NCI-H187 treated with DMSO at 0.1 percent for 48 hours (cell line): ENCODE results near the gene TSFM.

Experiments used
- DNase-seq: peaks from one replicate; lab custom pipeline; 2025; lab: John Stamatoyannopoulos, UW

Gene TSFM

DNA sequence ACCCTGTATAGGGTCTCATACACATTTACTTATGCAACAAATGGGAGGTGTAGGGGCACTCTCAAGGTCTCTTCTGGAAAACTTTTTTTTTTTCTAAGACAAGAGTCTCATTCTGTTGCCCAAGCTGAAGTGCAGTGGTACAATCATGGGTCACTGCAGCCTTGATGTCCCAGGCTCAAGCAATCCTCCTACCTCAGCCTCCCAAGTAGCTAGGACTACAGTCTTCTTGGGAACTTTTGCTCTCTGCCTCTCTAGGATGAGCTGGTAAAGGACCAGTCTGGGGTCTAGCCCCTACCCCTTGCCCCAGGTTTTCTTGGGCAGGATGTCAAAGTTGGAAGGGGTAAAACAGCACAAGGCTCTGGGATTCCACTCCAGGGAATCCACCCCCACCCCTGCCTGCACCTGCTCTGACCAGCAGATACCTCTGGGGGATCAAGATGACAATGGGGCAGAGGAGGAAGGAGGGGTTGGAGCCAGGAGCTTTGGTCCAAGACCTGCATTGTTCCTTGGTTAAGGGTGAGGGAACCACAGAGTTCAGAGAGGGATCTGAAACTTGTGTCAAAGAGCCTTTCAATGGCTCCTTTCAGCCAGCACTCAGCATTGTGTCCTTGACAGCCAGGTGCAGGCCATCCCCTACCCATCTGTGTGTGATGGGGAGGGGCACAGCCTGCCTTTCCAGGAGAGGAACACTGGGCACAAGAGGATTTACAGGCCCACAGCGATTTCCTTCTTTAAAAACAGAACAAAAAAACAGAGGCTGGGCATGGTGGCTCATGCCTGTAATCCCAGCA lies 51.7 kb downstream of the TSFM start:
- peak; percentile 76 for DNase-seq

- no peak for DNase-seq
These were observed 53.0 kb downstream of the TSFM start for GRCh38 chr12:57835366-57836288.

DNA sequence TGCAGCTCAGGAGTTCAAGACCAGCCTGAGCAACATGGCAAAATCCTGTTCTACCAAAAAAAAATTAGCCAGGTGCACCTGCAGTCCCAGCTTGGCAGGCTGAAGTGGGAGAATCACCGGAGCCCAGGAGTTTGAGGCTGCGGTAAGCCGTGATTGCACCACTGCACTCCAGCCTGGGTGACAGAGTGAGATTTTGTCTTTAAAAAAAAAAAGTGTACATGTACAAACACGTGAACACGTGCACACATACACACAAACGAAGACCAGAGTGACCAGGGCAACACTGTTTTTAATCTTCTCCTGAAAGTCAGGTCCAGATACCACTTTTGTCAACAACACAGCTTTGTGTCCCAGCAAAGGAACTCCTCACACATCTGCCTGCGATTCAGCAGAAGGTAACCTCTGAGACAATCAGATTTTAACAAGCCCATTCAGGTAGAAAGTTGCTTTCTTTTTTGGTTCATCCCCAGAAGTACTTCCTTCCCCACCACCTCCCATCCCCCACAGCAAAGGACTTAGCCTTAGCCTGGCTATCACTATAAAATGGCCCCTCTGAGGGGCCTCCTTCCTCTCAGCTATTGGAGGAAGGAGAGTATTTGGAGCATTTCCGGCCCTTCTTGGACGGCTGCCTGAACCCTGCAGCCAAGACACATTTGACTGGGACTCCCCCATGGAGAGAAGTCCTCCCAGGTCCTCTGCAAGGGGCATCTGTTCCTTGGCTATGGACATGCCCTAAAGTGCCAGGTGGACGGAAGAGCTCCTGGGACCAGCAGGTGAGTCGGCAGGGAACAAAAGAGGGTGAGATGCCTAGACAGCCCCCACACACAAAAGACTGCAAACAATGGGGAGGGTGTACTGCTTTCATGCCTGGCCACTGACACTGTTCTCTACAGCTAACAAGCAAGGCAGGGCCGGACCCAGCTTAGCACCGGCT lies 54.1 kb downstream of the TSFM start:
- no peak for DNase-seq

DNA sequence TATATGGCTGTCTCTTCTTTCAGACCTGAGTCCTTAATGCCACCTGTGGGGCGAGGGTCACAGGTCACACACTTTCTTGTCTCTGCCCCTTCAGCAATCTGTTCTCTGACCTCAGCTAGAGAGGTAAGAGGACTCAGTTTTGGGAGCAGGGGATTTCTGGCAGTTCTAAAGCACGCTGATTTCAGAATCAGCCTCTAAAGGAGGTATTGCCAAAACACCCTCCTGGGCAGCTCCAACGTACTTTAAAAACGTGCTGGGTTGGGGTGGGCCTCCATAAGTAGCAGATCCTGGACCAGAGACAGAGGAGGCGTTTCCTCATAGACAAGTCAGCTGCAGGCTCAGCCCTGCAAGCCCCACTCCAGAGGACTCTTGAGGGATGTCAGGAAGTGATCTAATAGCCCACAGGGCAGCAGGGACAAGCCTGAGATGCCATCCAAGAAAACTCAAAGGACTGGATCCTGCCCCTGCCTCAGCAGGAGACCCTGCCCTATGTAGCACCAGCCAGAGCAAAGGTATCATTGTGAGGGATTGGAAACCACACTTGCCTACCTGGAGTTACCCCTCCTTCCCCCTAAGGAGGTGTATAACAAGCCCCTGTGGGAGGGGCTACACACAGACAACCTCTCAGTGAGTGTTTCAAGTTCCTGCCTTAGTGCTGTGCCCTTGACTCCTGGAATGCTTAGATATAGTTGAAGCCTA lies 55.4 kb downstream of the TSFM start:
- DNase-seq, result no peak

DNA sequence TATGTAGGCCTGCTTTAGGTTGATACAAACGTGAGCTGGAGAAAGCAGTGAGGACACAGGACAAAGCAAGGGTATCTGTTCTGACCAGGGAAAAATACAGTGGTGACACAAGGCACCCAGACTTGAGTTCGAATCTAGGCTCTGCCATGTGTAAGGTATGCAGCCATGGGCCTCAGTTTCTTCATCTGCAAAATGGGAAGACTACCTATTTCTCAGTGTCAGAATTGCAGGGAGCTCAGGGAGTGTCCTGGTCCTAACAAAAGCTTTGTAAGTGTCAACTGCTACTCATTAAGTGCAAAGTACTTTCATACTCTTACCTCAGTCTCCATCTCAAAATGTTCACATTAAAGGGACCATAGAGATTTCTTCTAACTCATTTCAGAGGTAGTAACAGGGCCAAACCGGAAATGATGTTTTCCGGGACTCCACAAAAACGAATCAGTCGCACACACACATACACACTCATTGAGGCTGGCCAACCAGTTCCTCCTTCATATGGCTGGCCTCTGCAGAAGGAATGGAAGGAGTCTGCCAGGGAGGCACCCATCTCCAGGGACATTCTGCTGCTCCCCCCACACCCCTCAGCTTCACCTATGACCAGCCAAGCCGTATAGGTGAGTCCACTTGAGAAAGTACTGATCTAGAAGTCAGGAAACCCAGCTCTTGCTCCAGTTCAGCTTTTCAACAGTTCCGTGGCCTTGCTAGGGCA lies 56.2 kb downstream of the TSFM start:
- DNase-seq, result no peak

DNA sequence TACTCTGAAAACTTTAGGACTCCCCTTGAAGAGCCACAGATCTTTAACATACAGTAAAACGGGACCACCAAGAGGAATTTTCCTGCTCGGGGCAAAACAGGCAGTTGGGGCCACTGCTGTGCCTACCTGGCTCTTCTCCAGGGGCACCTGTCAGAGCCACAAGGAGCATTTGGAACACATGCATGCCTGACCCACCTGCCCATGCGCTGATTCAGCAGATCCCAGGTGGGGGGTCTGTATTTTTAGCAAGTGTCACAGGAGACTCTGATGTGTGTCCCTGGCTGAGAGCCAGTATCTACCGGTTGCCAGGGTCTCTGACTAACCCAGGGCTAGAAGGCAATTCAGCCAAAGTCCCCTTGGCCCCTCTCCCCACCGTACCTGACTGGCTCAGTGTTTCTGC lies 57.4 kb downstream of the TSFM start:
- no peak for DNase-seq

GRCh38 chr12:57840726-57841125 lies 58.1 kb downstream of the TSFM start:
- DNase-seq, result peak; percentile 60

DNA sequence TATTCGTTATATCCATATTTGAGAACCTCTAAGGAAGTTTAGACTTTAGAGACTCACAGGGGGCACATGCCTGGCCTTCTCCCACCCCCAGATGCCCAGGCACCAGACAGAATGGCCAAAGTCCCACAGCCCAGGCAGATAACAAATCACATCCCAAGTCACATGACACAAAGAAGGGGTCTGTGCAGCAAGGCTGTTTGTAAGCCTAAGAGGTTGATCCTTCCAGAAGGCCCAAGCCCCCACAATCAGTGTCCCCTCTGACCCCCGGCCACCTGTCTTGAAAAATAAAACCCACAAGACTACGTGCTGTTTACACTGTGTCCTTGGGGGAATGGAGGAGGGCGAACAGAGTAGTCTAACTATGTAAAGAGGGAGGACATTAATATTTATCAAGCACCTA lies 58.9 kb downstream of the TSFM start:
- no peak for DNase-seq

GRCh38 chr12:57842342-57843294 lies 60.0 kb downstream of the TSFM start:
- DNase-seq, result no peak

- no peak for DNase-seq
These were observed 62.3 kb downstream of the TSFM start for GRCh38 chr12:57844709-57845477.

GRCh38 chr12:57845478-57846284 lies 63.1 kb downstream of the TSFM start:
- no peak for DNase-seq

DNA sequence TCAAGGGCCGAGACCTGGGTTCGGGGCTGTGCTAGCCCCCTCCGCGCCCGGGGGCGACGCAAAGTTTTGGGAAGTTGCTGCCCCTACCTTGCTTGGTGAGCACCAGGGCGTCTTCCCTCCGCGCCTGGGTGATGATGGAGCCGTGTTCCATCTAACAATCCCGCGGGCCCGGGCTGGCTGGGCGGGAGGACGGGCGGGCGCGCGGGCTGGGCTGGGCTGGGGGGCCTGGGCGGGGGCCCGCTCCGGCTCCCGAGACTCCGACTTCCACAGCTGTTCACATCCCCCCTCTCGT lies 63.6 kb downstream of the TSFM start:
- DNase-seq, result no peak

DNA sequence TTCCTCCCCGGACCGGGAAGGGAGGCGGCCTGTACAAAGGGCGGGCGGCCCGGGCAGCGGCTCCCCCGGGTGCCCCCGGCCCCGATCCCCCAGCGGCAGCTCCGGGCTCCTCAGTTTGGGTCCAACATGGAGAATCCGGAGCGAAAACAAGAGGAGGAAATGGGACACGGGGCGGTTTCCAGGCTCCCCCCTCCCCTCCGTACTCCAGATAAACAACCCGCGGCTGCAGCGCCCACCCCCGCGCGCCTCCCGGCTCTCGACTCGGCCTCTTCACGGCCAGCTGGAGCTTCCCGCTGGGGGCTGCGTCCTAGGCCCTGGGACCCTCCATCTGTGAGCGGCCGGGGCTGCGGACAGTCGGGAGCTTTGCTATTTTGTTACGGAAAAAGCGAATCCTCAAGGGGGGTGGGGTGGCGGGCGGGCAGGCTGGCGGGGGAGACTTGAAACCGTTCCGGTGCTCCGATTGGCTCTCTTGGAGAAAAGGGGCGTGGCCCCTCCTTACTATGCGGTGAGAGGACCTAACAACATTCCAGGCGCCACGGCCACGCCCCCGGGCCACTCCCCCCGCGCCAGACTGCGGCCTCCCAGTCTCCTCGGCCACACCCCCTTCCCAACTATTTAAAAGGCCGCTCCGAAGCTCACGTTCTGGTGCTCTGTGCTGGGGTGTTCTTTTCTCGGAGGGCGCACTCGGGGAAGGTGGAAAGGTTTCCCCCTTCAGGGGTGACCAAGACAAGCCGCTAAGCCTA lies 64.2 kb downstream of the TSFM start, which contains the start of gene CTDSP2:
Gene CTDSP2 (minus strand): TSS at position 153 of the 743 bp plus-strand sequence. CDS start 294 bp downstream, outside the sequence.
- peak; percentile 84 for DNase-seq
